Ishikawa (cell line): ENCODE results near the gene RYR2.

Experiments
- CEBPB ChIP-seq: IDR thresholded peaks from 2 replicates; pipeline ENCODE4 v1.6.1; 2012
- CREB1 ChIP-seq: IDR thresholded peaks from 2 replicates; pipeline ENCODE4 v1.6.1; 2012; ENCODE audit warnings: low read depth
- EGR1 ChIP-seq: IDR thresholded peaks from 2 replicates; pipeline ENCODE4 v1.6.1; 2012
- EP300 ChIP-seq: IDR thresholded peaks from 2 replicates; pipeline ENCODE4 v1.6.1; 2012; ENCODE audit warnings: borderline replicate concordance
- FOXM1 ChIP-seq: IDR thresholded peaks from 2 replicates; pipeline ENCODE4 v1.6.1; 2012; ENCODE audit warnings: low read depth, borderline replicate concordance
- MAX ChIP-seq: IDR thresholded peaks from 2 replicates; pipeline ENCODE4 v1.6.1; 2012
- NFIC ChIP-seq: IDR thresholded peaks from 2 replicates; pipeline ENCODE4 v1.6.1; 2012
- RAD21 ChIP-seq: IDR thresholded peaks from 2 replicates; pipeline ENCODE4 v1.6.1; 2012; ENCODE audit warnings: low read depth
- REST ChIP-seq: IDR thresholded peaks from 2 replicates; pipeline ENCODE4 v1.6.1; 2012; ENCODE audit warnings: low read depth, mild to moderate bottlenecking
- TAF1 ChIP-seq: IDR thresholded peaks from 2 replicates; pipeline ENCODE4 v1.6.1; 2012; ENCODE audit warnings: low read depth, mild to moderate bottlenecking
- TCF12 ChIP-seq: IDR thresholded peaks from 2 replicates; pipeline ENCODE4 v1.6.1; 2012; ENCODE audit warnings: low read depth
- TEAD4 ChIP-seq: IDR thresholded peaks from 2 replicates; pipeline ENCODE4 v1.6.1; 2012
- USF1 ChIP-seq: IDR thresholded peaks from 2 replicates; pipeline ENCODE4 v1.6.1; 2012
- YY1 ChIP-seq: IDR thresholded peaks from 2 replicates; pipeline ENCODE4 v1.6.1; 2012; ENCODE audit warnings: low read depth
- ZBTB7A ChIP-seq: IDR thresholded peaks from 2 replicates; pipeline ENCODE4 v1.6.1; 2012; ENCODE audit warnings: low read depth

Gene RYR2

GRCh38 chr1:237239248-237239647 is 197.3 kb downstream of the RYR2 start:
- TF ChIP-seq TCF12 = no peak
- TF ChIP-seq CEBPB = no peak
- no peak for TF ChIP-seq MAX
- TF ChIP-seq CREB1 = no peak
- no peak for TF ChIP-seq RAD21
- TF ChIP-seq EGR1 = no peak
- no peak for TF ChIP-seq REST
- no peak for TF ChIP-seq FOXM1
- TF ChIP-seq EP300 = no peak

- TF ChIP-seq REST = no peak
- TF ChIP-seq ZBTB7A = no peak
- TF ChIP-seq NFIC = no peak
- TF ChIP-seq TEAD4 = no peak
- no peak for TF ChIP-seq TAF1
- no peak for TF ChIP-seq EGR1
- no peak for TF ChIP-seq CREB1
- TF ChIP-seq FOXM1 = no peak
- TF ChIP-seq MAX = no peak
- no peak for TF ChIP-seq TCF12
- TF ChIP-seq YY1 = no peak
- TF ChIP-seq RAD21 = no peak
- no peak for TF ChIP-seq EP300
- no peak for TF ChIP-seq CEBPB
- TF ChIP-seq USF1 = no peak
Measured at GRCh38 chr1:237241038-237241437, 199.1 kb downstream of the RYR2 start.

- no peak for TF ChIP-seq EGR1
- TF ChIP-seq REST = no peak
- TF ChIP-seq CREB1 = no peak
- no peak for TF ChIP-seq YY1
- TF ChIP-seq MAX = no peak
- TF ChIP-seq TAF1 = no peak
- no peak for TF ChIP-seq USF1
- no peak for TF ChIP-seq RAD21
- TF ChIP-seq FOXM1 = no peak
Measured at GRCh38 chr1:237244778-237245177, 202.8 kb downstream of the RYR2 start.

GRCh38 chr1:237247442-237247841 is 205.5 kb downstream of the RYR2 start:
- no peak for TF ChIP-seq USF1

GRCh38 chr1:237249120-237249519 is 207.1 kb downstream of the RYR2 start:
- TF ChIP-seq TCF12 = no peak
- TF ChIP-seq ZBTB7A = no peak
- TF ChIP-seq FOXM1 = no peak
- TF ChIP-seq TAF1 = no peak
- TF ChIP-seq REST = no peak
- TF ChIP-seq TEAD4 = no peak
- no peak for TF ChIP-seq CEBPB
- no peak for TF ChIP-seq EP300
- TF ChIP-seq EGR1 = no peak
- no peak for TF ChIP-seq MAX
- TF ChIP-seq NFIC = no peak
- no peak for TF ChIP-seq YY1
- TF ChIP-seq CREB1 = no peak
- no peak for TF ChIP-seq USF1
